NCI-H1048 (cell line): Measurements from ENCODE around the gene MEGF10.

Source experiments
- DNase-seq: peaks from one replicate; lab custom pipeline; 2025; lab: John Stamatoyannopoulos, UW

The MEGF10 gene

GRCh38 chr5:127326976-127327755 lies 36.6 kb downstream of the MEGF10 start:
- no peak for DNase-seq

GRCh38 chr5:127330116-127330515 lies 39.5 kb downstream of the MEGF10 start:
- no peak for DNase-seq

- no peak for DNase-seq
These were observed 41.5 kb downstream of the MEGF10 start for GRCh38 chr5:127331890-127332649.

- no peak for DNase-seq
These were observed 42.9 kb downstream of the MEGF10 start for GRCh38 chr5:127333483-127333882.

- no peak for DNase-seq
These were observed 44.8 kb downstream of the MEGF10 start for GRCh38 chr5:127335381-127335780.

- DNase-seq: no peak
These were observed 47.3 kb downstream of the MEGF10 start for GRCh38 chr5:127337876-127338275.

GRCh38 chr5:127338501-127338900 lies 47.9 kb downstream of the MEGF10 start:
- DNase-seq: no peak

- no peak for DNase-seq
These were observed 50.0 kb downstream of the MEGF10 start for GRCh38 chr5:127340606-127341005.

GRCh38 chr5:127342364-127342763 lies 51.8 kb downstream of the MEGF10 start:
- DNase-seq: no peak

GRCh38 chr5:127343313-127343712 lies 52.7 kb downstream of the MEGF10 start:
- no peak for DNase-seq

GRCh38 chr5:127343866-127344265 lies 53.3 kb downstream of the MEGF10 start:
- DNase-seq: no peak

- no peak for DNase-seq
These were observed 54.3 kb downstream of the MEGF10 start for GRCh38 chr5:127344931-127345330.

GRCh38 chr5:127351418-127351817 lies 60.8 kb downstream of the MEGF10 start:
- DNase-seq: no peak

GRCh38 chr5:127352068-127352467 lies 61.5 kb downstream of the MEGF10 start:
- no peak for DNase-seq

- no peak for DNase-seq
These were observed 62.7 kb downstream of the MEGF10 start for GRCh38 chr5:127353327-127353726.

GRCh38 chr5:127353796-127354195 lies 63.2 kb downstream of the MEGF10 start:
- no peak for DNase-seq

- DNase-seq: no peak
These were observed 64.7 kb downstream of the MEGF10 start for GRCh38 chr5:127355337-127355736.

GRCh38 chr5:127358284-127358683 lies 67.7 kb downstream of the MEGF10 start:
- DNase-seq: no peak

GRCh38 chr5:127358740-127359139 lies 68.1 kb downstream of the MEGF10 start:
- no peak for DNase-seq

- DNase-seq: no peak
These were observed 68.9 kb downstream of the MEGF10 start for GRCh38 chr5:127359502-127359901.

- no peak for DNase-seq
These were observed 72.8 kb downstream of the MEGF10 start for GRCh38 chr5:127363403-127363802.

- DNase-seq: no peak
These were observed 76.4 kb downstream of the MEGF10 start for GRCh38 chr5:127367029-127367428.

- DNase-seq: no peak
These were observed 77.4 kb downstream of the MEGF10 start for GRCh38 chr5:127367946-127368465.
